HCT116 (cell line): ENCODE measurements around the gene PRXL2C. TPM values are rescaled to one million over a fixed set of nuclear protein-coding genes. Genes with fewer than 3 reads are reported as not detected.
"Not testable (repeated sequence)": the region's sequence is repeated elsewhere in the genome, so short reads cannot be mapped to it uniquely, and the experiment has no call there.

Experiments
- ATAC-seq: fragments of 200-7000 bp; cut with Tn5 transposase; 2 replicates; pipeline ENCODE4 v1.9.1; 2020; ENCODE audit warnings: mild to moderate bottlenecking, moderate library complexity
- BruUV-seq: library from RNA; stranded (reverse); fragments of 400-500 nt; replicated peaks from 2 replicates; lab custom pipeline; 2021; lab: Mats Ljungman, UMichigan
- CTCF ChIA-PET: fragments of 300-600 bp; sonication (Branson Sonifier 250); formaldehyde crosslinking; loops from one replicate; lab custom pipeline; 2021; ENCODE audit warnings: antibody characterized with exemption; lab: Charles Lee
- POLR2A ChIA-PET: fragments of 300-600, 350-600 bp; sonication (Branson Sonifier 250); formaldehyde crosslinking; loops from one replicate; lab custom pipeline; 2021; ENCODE audit warnings: antibody characterized with exemption; lab: Charles Lee
- RAD21 ChIA-PET, 2 experiments: fragments of 300-600 bp; sonication (Branson Sonifier 250); formaldehyde crosslinking; loops; one replicate each; lab custom pipeline; 2023; ENCODE audit warnings: low total read pairs in 2 of 2; ENCODE audit not compliant: uncharacterized antibody in 2 of 2, unreplicated experiment in 2 of 2, low non-redundant PET in 1 of 2; lab: Charles Lee
- DNase-seq: peaks from one replicate; pipeline ENCODE4 v3.0.0-alpha.2; 2010; ENCODE audit warnings: low read depth, low spot score
- H2AFZ ChIP-seq: fragments of 200-600 bp; shearing (Covaris generic), sonication (generic); 2 replicates; pipeline ENCODE4 v1.6.1; 2017; ENCODE audit warnings: low read depth, mixed run types, mixed read lengths, antibody characterized with exemption, low read length; ENCODE audit not compliant: poor library complexity, severe bottlenecking
- H3K27ac ChIP-seq: 2 replicates; pipeline ENCODE4 v1.5.1; 2012; ENCODE audit warnings: low read depth, low read length
- H3K27me3 ChIP-seq: fragments of 200-600 bp; sonication (generic); 2 replicates; pipeline ENCODE4 v1.6.1; 2016; ENCODE audit warnings: mixed run types, low read length, mixed read lengths; ENCODE audit not compliant: insufficient read depth
- H3K36me3 ChIP-seq, 2 experiments: fragments of 200-500 bp in 1 of 2; fragments of 200-600 bp in 1 of 2; sonication (Bioruptor generic) in 1 of 2; sonication (generic) in 1 of 2; 2 replicates each; pipeline versions ENCODE4 v1.5.1 to v1.6.1; 2014 to 2016; ENCODE audit warnings: low read length in 2 of 2, inconsistent platforms in 1 of 2, mixed read lengths in 1 of 2, mixed run types in 1 of 2; ENCODE audit not compliant: insufficient read depth in 2 of 2, control insufficient read depth in 1 of 2
- H3K4me1 ChIP-seq, 2 experiments: fragments of 200-600 bp in 1 of 2; sonication (generic) in 1 of 2; 2 replicates each; pipeline versions ENCODE4 v1.5.1 to v1.6.1; 2012 to 2017; ENCODE audit warnings: low read length in 2 of 2, inconsistent platforms in 1 of 2, mild to moderate bottlenecking in 1 of 2, mixed read lengths in 1 of 2, mixed run types in 1 of 2, moderate library complexity in 1 of 2; ENCODE audit not compliant: insufficient read depth in 2 of 2, control insufficient read depth in 1 of 2
- H3K4me2 ChIP-seq: fragments of 200-600 bp; sonication (generic); 2 replicates; pipeline ENCODE4 v1.6.1; 2017; ENCODE audit warnings: mixed run types, low read length, mixed read lengths
- H3K4me3 ChIP-seq, 2 experiments: fragments of 200-600 bp in 1 of 2; sonication (generic) in 1 of 2; replicated peaks in 1 of 2; 2 replicates each; pipeline ENCODE4 v1.5.1; 2011 to 2016; ENCODE audit warnings: low read length in 2 of 2, control low read depth in 1 of 2, low read depth in 1 of 2, mild to moderate bottlenecking in 1 of 2, mixed read lengths in 1 of 2, mixed run types in 1 of 2
- H3K79me2 ChIP-seq: fragments of 200-600 bp; sonication (generic); 2 replicates; pipeline ENCODE4 v1.6.1; 2017; ENCODE audit warnings: mild to moderate bottlenecking, mixed run types, low read length, moderate library complexity, mixed read lengths; ENCODE audit not compliant: insufficient read depth
- H3K9ac ChIP-seq: fragments of 200-600 bp; sonication (generic); 2 replicates; pipeline ENCODE4 v1.6.1; 2016; ENCODE audit warnings: low read length, mixed read lengths
- H3K9me2 ChIP-seq: fragments of 200-600 bp; sonication (generic), shearing (Covaris generic); 2 replicates; pipeline ENCODE4 v1.6.1; 2017; ENCODE audit warnings: mixed run types, mild to moderate bottlenecking, moderate library complexity; ENCODE audit not compliant: insufficient read depth
- H3K9me3 ChIP-seq, 2 experiments: fragments of 200-500 bp in 1 of 2; fragments of 200-600 bp in 1 of 2; sonication (Bioruptor generic) in 1 of 2; sonication (generic) in 1 of 2; 2 replicates each; pipeline ENCODE4 v1.6.1; 2014 to 2017; ENCODE audit warnings: low read length in 2 of 2, mixed read lengths in 2 of 2, inconsistent platforms in 1 of 2, low read depth in 1 of 2, mild to moderate bottlenecking in 1 of 2, mixed run types in 1 of 2, moderate library complexity in 1 of 2; ENCODE audit not compliant: control insufficient read depth in 1 of 2, insufficient read depth in 1 of 2
- H4K20me1 ChIP-seq: fragments of 200-600 bp; sonication (generic), shearing (Covaris generic); 2 replicates; pipeline ENCODE4 v1.6.1; 2017; ENCODE audit warnings: mixed run types, mild to moderate bottlenecking, moderate library complexity; ENCODE audit not compliant: insufficient read depth
- CBX3 ChIP-seq: IDR thresholded peaks from 2 replicates; pipeline ENCODE4 v1.6.1; 2012; ENCODE audit warnings: low read depth
- CEBPB ChIP-seq: IDR thresholded peaks from 2 replicates; pipeline ENCODE4 v1.6.1; 2012; ENCODE audit warnings: low read depth
- EGR1 ChIP-seq: IDR thresholded peaks from 2 replicates; pipeline ENCODE4 v1.6.1; 2012; ENCODE audit warnings: low read depth
- EZH2phosphoT487 ChIP-seq: fragments of 200-600 bp; IDR thresholded peaks from 2 replicates; pipeline ENCODE4 v1.6.1; 2018; ENCODE audit warnings: antibody characterized with exemption, borderline replicate concordance
- FOSL1 ChIP-seq: IDR thresholded peaks from 2 replicates; pipeline ENCODE4 v1.6.1; 2012; ENCODE audit warnings: low read depth
- JUND ChIP-seq: IDR thresholded peaks from 2 replicates; pipeline ENCODE4 v1.6.1; 2012
- POLR2A ChIP-seq: IDR thresholded peaks from 2 replicates; pipeline ENCODE4 v1.7.0; 2011; ENCODE audit warnings: borderline replicate concordance; ENCODE audit not compliant: insufficient read depth, insufficient read length; ENCODE audit errors: extremely low read depth
- RAD21 ChIP-seq: IDR thresholded peaks from 2 replicates; pipeline ENCODE4 v1.6.1; 2012; ENCODE audit warnings: low read depth, mild to moderate bottlenecking
- REST ChIP-seq: IDR thresholded peaks from 2 replicates; pipeline ENCODE4 v1.6.1; 2012; ENCODE audit warnings: low read depth
- SIN3A ChIP-seq: IDR thresholded peaks from 2 replicates; pipeline ENCODE4 v1.6.1; 2012; ENCODE audit warnings: low read depth
- SP1 ChIP-seq: IDR thresholded peaks from 2 replicates; pipeline ENCODE4 v1.6.1; 2012; ENCODE audit warnings: low read depth
- SRF ChIP-seq: IDR thresholded peaks from 2 replicates; pipeline ENCODE4 v1.6.1; 2012; ENCODE audit warnings: low read depth
- YY1 ChIP-seq: IDR thresholded peaks from 2 replicates; pipeline ENCODE4 v1.6.1; 2011; ENCODE audit warnings: low read length, low read depth, moderate library complexity, mild to moderate bottlenecking; ENCODE audit not compliant: insufficient replicate concordance; ENCODE audit errors: extremely low read depth
- ZFX ChIP-seq: fragments of 450-650 bp; IDR thresholded peaks from 2 replicates; pipeline ENCODE4 v1.6.1; 2017
- ZNF274 ChIP-seq: fragments of 200-500 bp; sonication (Bioruptor generic); IDR thresholded peaks from 2 replicates; pipeline ENCODE4 v1.6.1; 2014; ENCODE audit warnings: mild to moderate bottlenecking, low read depth, low read length, inconsistent platforms
- intact Hi-C: fragments of 100-400 bp; cut with micrococcal nuclease; formaldehyde crosslinking; loops from 2 replicates; pipeline ENCODE4 v1.10.0; 2022
- total RNA-seq: library from RNA; stranded (reverse); gene quantifications from one replicate; pipeline ENCODE4 v1.2.1, GENCODE V29; 2021; ENCODE audit not compliant: unreplicated experiment
- TF ChIP-seq, protein P1 (sequence below), 3 experiments: fragments of 200-600 bp in 1 of 3; sonication (generic) in 1 of 3; IDR thresholded peaks in 2 of 3; conservative IDR thresholded peaks in 1 of 3; 2 replicates each; pipeline ENCODE4 v1.5.1; 2012 to 2017; ENCODE audit warnings: low read depth in 2 of 3, low read length in 2 of 3, antibody characterized with exemption in 1 of 3, borderline replicate concordance in 1 of 3, control low read depth in 1 of 3, mild to moderate bottlenecking in 1 of 3, mixed read lengths in 1 of 3, mixed run types in 1 of 3, moderate library complexity in 1 of 3; ENCODE audit not compliant: insufficient read depth in 1 of 3
- TF ChIP-seq, protein P2 (sequence below): IDR thresholded peaks from 2 replicates; pipeline ENCODE4 v1.6.1; 2012

Gene PRXL2C
- total RNA-seq, 1 experiment from 2014 or later = 10.4 TPM

- Histone ChIP-seq H3K4me2 (peak overlapping the region; percentile 62), H2AFZ (peak overlapping the region; percentile 11), H3K27ac (peak overlapping the region; percentile 74; the same call in 1 of the 2 replicates), H3K9me3 (no peaks in the 10 kb centered on the region), H3K79me2 (no peaks in the 10 kb centered on the region), H3K36me3 (no peaks in the 10 kb centered on the region), H4K20me1 (no peaks in the 10 kb centered on the region), H3K9me2 (no peaks in the 10 kb centered on the region), H3K4me1 (peaks cover 15 to 20% of the 10 kb centered on the region in 2 experiments), H3K4me3 (peak overlapping the region in 1 of 2 experiments; percentile 16; a peak in 1 of 4 replicates), H3K9ac (0 out of 2 replicates have a peak overlapping the region, but pooled peaks have one; percentile 9), H3K27me3 (no peaks in the 10 kb centered on the region)
- DNase-seq = peak; percentile 81
- ChIA-PET CTCF (interaction anchor here (1.0 to 1.3 kb wide), 2 partner anchors 8 to 347 kb away, joined by 4 to 8 read pairs; no protein-coding TSS in a partner anchor), POLR2A (no interaction called here), RAD21 (no interaction called here)
- peak; percentile 89 for ATAC-seq
- intact Hi-C loops = no loop called here
- no TSS peak for BruUV-seq
- TF ChIP-seq ZFX (no peak), SRF (peak; percentile 56; the same call in 1 of the 2 replicates), RAD21 (no peak), FOSL1 (peak; percentile 92), EZH2phosphoT487 (no peak), CEBPB (peak; percentile 69), ZNF274 (no peak), SIN3A (no peak), REST (no peak), JUND (peak; percentile 87), SP1 (peak; percentile 80), YY1 (no peak), EGR1 (no peak), CBX3 (peak; percentile 93), POLR2A (no peak)
- TF ChIP-seq, protein P1, sequence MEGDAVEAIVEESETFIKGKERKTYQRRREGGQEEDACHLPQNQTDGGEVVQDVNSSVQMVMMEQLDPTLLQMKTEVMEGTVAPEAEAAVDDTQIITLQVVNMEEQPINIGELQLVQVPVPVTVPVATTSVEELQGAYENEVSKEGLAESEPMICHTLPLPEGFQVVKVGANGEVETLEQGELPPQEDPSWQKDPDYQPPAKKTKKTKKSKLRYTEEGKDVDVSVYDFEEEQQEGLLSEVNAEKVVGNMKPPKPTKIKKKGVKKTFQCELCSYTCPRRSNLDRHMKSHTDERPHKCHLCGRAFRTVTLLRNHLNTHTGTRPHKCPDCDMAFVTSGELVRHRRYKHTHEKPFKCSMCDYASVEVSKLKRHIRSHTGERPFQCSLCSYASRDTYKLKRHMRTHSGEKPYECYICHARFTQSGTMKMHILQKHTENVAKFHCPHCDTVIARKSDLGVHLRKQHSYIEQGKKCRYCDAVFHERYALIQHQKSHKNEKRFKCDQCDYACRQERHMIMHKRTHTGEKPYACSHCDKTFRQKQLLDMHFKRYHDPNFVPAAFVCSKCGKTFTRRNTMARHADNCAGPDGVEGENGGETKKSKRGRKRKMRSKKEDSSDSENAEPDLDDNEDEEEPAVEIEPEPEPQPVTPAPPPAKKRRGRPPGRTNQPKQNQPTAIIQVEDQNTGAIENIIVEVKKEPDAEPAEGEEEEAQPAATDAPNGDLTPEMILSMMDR (IDR thresholded peaks at IDR 0.05 in 2 of 3, conservative IDR thresholded peaks at IDR 0.05 in 1 of 3; ENCODE audit: borderline replicate concordance in 1 of 3, insufficient read depth in 1 of 3, low read depth in 2 of 3, low read length in 2 of 3) = no peak
- TF ChIP-seq, protein P2, sequence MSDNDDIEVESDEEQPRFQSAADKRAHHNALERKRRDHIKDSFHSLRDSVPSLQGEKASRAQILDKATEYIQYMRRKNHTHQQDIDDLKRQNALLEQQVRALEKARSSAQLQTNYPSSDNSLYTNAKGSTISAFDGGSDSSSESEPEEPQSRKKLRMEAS = 0 out of 2 replicates have a peak, but pooled peaks have one; percentile 30
Observed at GRCh38 chr9:96674906-96675538, 19.9 kb upstream of the PRXL2C start.

- POLR2A ChIA-PET = interaction anchor here (0.6 kb wide), 1 partner anchor 300 kb away, joined by 3 read pairs; no protein-coding TSS in a partner anchor
- H3K9ac ChIP-seq, H3K79me2 ChIP-seq, BruUV-seq, H3K9me3 ChIP-seq, H3K27me3 ChIP-seq, H3K36me3 ChIP-seq, DNase-seq, CTCF ChIA-PET, intact Hi-C loops, H3K4me3 ChIP-seq, H3K9me2 ChIP-seq, H4K20me1 ChIP-seq, H3K4me2 ChIP-seq, RAD21 ChIA-PET, H2AFZ ChIP-seq, ATAC-seq: not testable (repeated sequence)
- peaks cover 15 to 20% of the 10 kb centered on the region in 2 experiments for H3K4me1 ChIP-seq
- peak overlapping the region; percentile 74; the same call in 1 of the 2 replicates for H3K27ac ChIP-seq
Observed at GRCh38 chr9:96673786-96674185, 18.7 kb upstream of the PRXL2C start.
